Mucosa of stomach (tissue), 1 donor: ENCODE results near the gene HPCAL1.

Experiments
- H3K27me3 ChIP-seq: one replicate; pipeline ENCODE4 v1.7.0; 2013; ENCODE audit warnings: mild to moderate bottlenecking, low read length; ENCODE audit not compliant: control insufficient read depth, insufficient read depth
- H3K36me3 ChIP-seq: one replicate; pipeline ENCODE4 v1.7.0; 2013; ENCODE audit warnings: low read length; ENCODE audit not compliant: control insufficient read depth, insufficient read depth
- H3K4me1 ChIP-seq: one replicate; pipeline ENCODE4 v1.7.0; 2013; ENCODE audit warnings: mild to moderate bottlenecking, low read length; ENCODE audit not compliant: control insufficient read depth, insufficient read depth
- H3K4me3 ChIP-seq: one replicate; pipeline ENCODE4 v1.7.0; 2013; ENCODE audit warnings: low read length
- H3K9ac ChIP-seq: one replicate; pipeline ENCODE4 v1.7.0; 2013; ENCODE audit warnings: mild to moderate bottlenecking, low read length, moderate library complexity
- H3K9me3 ChIP-seq: one replicate; pipeline ENCODE4 v1.7.0; 2013; ENCODE audit warnings: mild to moderate bottlenecking, low read length, moderate library complexity; ENCODE audit not compliant: control insufficient read depth
- donor health status: Pancreatic carcinoma.

The HPCAL1 gene

DNA sequence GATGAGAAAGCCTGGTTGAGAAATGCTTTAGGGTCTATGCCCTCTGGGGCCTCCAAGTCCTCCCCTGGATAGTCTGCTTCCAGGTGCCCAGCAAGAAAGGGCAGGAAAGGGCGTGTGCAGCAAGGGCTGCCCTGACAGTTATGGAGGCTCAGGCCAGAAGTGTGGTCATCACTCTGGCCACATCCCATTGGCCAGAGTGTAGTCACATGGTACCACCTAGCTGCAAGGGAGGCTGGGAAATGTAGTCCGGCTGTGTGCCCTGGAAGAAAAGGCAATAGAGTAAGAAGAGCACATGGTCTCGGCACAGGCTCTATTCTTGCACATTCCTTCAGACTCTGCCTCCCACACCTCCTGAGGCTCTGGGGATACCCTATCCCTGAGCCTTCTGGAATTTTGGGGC lies 109.7 kb downstream of the HPCAL1 start:
- Histone ChIP-seq H3K4me1 (peaks cover 58% of the 10 kb centered on the region), H3K4me3 (no peak overlapping the region)

DNA sequence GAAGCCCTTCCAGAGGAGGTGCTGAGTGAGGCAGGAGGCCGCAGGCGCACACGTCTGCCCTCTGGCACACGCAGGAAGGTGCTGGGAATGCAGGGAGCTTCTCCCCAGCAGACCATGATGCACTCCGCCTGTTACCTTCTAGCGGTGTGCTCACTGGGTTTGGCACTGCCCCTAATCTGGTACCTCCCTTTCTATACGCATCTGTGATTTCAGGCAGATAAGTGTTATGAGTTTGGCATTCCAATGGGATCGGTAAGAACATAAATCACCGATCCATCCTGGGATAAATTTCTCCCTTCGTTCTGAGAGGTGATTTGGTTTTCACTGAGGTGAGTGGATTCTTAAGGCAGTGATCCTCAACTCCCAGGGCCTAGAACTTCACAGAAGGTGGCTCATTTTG lies 110.8 kb downstream of the HPCAL1 start:
- peaks cover 50% of the 10 kb centered on the region for H3K4me1 ChIP-seq
- no peaks in the 10 kb centered on the region for H3K27me3 ChIP-seq
- no peak overlapping the region for H3K4me3 ChIP-seq
- peaks cover 7% of the 10 kb centered on the region for H3K36me3 ChIP-seq
- no peak overlapping the region for H3K9ac ChIP-seq
- no peaks in the 10 kb centered on the region for H3K9me3 ChIP-seq

More for the DNA sequence above, 109.7 kb downstream of the HPCAL1 start:
- no peak overlapping the region for H3K9ac ChIP-seq
- no peaks in the 10 kb centered on the region for H3K9me3 ChIP-seq
- H3K36me3 ChIP-seq: peaks cover 7% of the 10 kb centered on the region
- H3K27me3 ChIP-seq: no peaks in the 10 kb centered on the region

DNA sequence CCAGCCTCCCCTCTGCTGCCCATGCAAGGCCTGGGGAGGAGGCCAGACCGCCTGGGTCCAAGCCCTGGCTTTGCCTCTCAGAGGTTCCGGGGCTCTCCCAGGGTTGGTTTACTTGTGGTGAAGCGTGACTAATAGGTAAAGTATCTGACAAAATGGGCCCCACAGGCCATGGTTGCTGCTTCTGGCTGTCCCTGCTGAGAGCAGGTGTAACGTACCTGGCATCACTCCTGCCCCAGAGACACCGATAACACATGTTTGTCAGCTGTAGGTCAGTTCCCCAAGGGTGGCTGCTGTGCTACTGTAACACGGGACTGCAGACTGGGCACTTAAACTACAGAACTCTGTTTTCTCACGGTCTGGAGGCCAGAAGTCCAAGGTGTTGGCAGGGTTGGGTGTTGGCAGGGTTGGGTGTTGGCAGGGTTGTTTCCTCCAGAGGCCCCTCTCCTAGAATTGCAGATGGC lies 111.3 kb downstream of the HPCAL1 start:
- Histone ChIP-seq H3K9me3 (no peaks in the 10 kb centered on the region), H3K4me3 (no peak overlapping the region), H3K9ac (no peak overlapping the region)

DNA sequence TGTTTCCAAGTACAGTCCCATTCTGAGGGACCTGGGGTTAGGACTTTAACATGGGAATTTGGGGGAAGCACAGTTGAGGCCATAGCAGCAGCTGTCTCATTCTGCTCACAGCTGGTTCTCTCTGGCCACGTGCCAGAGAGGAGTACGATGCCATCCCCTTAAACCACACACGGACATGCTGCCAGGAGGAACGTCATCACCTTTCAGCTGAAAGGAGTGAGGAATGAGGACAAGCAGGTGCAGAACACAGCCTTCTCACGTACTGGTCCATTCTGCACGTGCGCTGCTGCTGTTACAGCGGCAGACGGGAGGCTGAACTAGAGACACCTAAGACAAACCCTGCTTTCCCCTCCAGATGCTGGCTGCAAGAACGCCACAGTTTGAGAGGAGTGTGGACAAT lies 111.9 kb downstream of the HPCAL1 start:
- Histone ChIP-seq H3K36me3 (peaks cover 7% of the 10 kb centered on the region), H3K4me1 (peaks cover 39% of the 10 kb centered on the region), H3K4me3 (no peak overlapping the region), H3K9me3 (no peaks in the 10 kb centered on the region), H3K9ac (no peak overlapping the region), H3K27me3 (no peaks in the 10 kb centered on the region)

More for the DNA sequence above, 111.3 kb downstream of the HPCAL1 start:
- Histone ChIP-seq H3K4me1 (peaks cover 45% of the 10 kb centered on the region), H3K36me3 (peaks cover 7% of the 10 kb centered on the region), H3K27me3 (no peaks in the 10 kb centered on the region)

DNA sequence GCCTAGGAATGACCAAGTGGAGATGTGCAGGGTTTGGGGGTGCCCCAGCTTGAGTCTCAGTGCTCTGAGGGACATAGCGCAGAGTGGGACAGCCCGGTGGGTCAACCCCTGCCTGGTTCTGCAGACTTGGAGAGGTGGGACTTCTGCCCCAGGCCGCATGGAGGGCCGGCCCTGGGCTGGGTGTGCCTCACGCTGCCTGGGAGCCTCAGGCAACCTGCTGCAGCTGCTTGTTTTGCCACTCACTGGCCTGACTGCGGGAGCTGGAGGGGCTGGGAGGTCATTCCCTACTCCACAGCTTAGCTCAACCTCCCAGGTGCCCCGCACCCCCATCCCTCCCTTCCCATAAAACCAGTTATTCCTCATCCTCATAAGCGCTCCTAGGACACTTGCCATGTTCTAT lies 112.3 kb downstream of the HPCAL1 start:
- Histone ChIP-seq H3K27me3 (no peaks in the 10 kb centered on the region), H3K9ac (no peak overlapping the region), H3K4me1 (peaks cover 39% of the 10 kb centered on the region), H3K36me3 (peaks cover 7% of the 10 kb centered on the region), H3K4me3 (no peak overlapping the region), H3K9me3 (no peaks in the 10 kb centered on the region)

DNA sequence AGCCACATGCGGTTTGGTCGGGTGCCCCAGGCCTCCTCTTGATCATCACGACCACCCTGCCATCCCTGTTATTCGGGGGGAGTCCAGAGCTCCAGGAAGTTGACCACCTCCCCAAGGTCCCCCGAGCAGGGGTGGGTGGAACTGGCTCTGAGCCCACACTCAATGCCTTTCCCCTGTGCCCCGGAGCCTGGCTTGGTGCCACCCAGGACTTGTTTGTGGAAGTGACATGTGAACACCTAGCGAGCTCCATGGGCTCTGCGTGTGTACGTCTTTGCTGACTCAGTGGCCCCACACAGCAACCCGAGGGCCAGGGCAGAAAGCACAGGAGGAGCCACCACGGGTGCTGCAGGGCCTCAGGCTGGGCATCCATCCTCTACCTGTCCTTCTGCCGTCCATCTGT lies 112.9 kb downstream of the HPCAL1 start:
- Histone ChIP-seq H3K4me3 (no peak overlapping the region), H3K27me3 (no peaks in the 10 kb centered on the region), H3K9me3 (no peaks in the 10 kb centered on the region), H3K36me3 (peaks cover 7% of the 10 kb centered on the region), H3K9ac (peak overlapping the region; percentile 16), H3K4me1 (peaks cover 39% of the 10 kb centered on the region)

DNA sequence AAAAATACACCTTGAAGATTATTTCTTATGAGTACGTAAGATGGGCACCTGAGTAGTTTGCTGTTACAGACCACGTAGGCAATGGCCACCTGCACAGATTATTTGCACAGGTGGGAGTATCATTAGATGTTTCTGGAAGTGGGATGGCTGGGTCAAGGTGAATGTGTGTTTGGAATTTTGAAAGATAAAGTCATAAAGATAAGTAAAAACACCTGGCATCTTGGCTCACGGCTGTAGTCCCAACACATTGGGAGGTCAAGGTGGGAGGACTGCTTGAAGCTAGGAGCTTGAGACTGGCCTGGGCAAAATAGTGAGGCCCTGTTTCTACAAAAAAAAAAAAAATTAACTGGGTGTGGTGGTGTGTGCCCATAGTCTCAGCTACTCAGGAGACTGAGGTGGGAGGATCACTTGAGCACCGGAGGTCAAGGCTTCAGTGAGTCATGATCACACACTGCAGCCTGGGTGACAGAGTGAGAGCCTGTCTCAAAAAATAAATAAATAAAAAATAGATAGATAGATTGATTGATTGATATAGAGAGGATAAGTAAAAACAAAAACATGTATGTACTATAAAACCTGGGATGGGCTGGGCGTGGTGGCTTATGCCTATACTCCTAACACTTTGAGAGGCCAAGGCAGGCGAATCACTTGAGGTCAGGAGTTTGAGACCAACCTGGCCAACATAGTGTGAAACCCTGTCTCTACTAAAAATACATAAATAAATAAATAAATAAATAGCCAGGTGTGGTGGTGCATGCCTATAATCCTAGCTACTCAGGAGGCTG lies 115.0 kb downstream of the HPCAL1 start:
- Histone ChIP-seq H3K36me3 (peaks cover 6% of the 10 kb centered on the region), H3K4me1 (peaks cover 32% of the 10 kb centered on the region), H3K4me3 (no peak overlapping the region), H3K9me3 (no peaks in the 10 kb centered on the region), H3K9ac (no peak overlapping the region), H3K27me3 (no peaks in the 10 kb centered on the region)

DNA sequence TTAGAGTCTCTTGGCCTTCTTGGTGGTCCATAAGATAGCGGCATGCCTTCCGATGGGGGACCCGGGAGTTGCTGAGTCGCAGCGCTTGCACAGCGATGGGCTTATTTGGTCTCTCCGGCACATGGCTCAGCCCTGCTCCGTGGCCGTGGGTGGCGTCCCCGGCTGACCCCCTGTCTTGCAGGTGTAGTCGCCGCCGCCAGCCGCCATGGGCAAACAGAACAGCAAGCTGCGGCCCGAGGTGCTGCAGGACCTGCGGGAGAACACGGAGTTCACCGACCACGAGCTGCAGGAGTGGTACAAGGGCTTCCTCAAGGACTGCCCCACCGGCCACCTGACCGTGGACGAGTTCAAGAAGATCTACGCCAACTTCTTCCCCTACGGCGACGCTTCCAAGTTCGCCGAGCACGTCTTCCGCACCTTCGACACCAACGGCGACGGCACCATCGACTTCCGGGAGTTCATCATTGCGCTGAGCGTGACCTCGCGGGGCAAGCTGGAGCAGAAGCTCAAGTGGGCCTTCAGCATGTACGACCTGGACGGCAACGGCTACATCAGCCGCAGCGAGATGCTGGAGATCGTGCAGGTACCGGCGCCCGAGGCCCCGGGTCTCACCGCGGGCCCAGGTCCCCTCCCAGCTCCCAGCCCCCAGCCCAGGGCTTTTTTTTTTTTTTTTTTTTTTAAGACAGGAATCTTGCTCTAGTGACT lies 117.0 kb downstream of the HPCAL1 start:
- Histone ChIP-seq H3K4me1 (peaks cover 13% of the 10 kb centered on the region), H3K4me3 (no peak overlapping the region), H3K9me3 (no peaks in the 10 kb centered on the region), H3K27me3 (no peaks in the 10 kb centered on the region), H3K36me3 (peaks cover 8% of the 10 kb centered on the region), H3K9ac (no peak overlapping the region)

DNA sequence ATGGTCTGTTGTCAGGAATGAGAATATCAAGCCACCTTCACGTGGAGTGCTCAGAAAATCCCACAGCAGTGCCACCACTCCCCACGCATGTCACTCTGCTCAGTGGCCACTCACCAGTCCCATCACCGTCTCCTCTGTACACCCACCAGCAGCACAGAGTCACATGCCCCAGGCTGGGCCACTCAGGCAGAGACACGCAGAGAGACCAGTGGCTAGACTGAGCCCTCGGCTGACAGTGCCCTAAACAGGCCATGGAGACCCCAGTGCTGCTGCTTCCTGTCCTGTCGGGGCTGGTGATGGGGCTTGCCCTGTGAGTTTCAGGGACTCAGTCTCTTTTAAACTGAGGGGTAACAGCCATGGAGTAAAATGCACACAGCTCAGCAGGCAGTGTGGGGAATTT lies 119.5 kb downstream of the HPCAL1 start:
- Histone ChIP-seq H3K9ac (no peak overlapping the region), H3K4me3 (no peak overlapping the region), H3K27me3 (no peaks in the 10 kb centered on the region), H3K36me3 (peaks cover 12% of the 10 kb centered on the region), H3K9me3 (no peaks in the 10 kb centered on the region), H3K4me1 (peaks cover 5% of the 10 kb centered on the region)

DNA sequence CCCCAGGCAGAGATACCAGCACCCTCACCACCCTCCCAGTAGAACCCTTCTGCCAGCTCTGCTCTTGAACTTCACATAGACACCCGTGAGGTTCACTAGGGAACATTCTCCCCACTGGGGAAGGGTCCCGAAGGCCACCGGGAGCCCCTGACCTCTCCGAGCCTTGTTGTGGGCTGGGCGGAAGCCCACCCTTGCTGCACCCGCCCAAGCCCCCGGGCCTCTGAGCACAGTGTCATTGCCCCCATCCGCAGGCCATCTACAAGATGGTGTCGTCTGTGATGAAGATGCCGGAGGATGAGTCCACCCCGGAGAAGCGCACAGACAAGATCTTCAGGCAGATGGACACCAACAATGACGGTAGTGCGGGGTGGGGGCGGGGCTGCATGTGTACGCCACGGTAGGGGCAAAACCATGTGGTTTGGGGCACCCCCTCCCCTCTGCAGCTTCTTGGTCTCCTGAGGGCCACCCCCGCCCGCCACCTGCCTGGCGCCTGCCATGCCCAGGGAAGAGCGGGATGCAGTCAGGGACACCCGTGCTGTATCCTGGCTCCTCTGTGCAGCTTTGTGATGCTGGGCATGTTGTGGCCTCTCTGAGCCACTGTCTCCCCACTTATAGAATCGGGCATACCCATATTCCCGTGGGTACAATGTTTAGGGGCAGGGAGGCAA lies 120.2 kb downstream of the HPCAL1 start:
- Histone ChIP-seq H3K4me3 (no peak overlapping the region), H3K27me3 (no peaks in the 10 kb centered on the region), H3K4me1 (no peaks in the 10 kb centered on the region), H3K36me3 (peaks cover 12% of the 10 kb centered on the region), H3K9ac (no peak overlapping the region), H3K9me3 (no peaks in the 10 kb centered on the region)

DNA sequence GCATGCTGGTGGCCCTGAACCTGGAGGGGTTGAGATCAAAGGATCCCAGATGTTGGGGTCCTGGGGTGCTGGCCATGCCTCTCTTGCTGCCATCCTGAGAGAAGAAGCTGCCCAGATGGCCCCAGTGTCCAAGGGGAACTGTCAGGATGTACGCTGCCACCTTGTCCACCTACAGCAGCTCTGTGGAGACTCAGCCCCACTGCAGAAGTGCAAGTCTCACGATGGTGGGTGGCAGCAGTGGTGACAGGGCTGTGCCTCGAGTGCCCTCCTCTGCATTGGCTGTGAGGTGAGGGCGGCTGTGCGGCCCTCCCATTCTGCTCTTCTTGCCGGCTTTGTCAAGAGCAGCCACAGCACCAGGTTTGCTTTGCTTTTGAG lies 120.7 kb downstream of the HPCAL1 start:
- Histone ChIP-seq H3K9ac (no peak overlapping the region), H3K9me3 (no peaks in the 10 kb centered on the region), H3K4me1 (peaks cover 5% of the 10 kb centered on the region), H3K36me3 (peaks cover 12% of the 10 kb centered on the region), H3K4me3 (no peak overlapping the region), H3K27me3 (no peaks in the 10 kb centered on the region)

DNA sequence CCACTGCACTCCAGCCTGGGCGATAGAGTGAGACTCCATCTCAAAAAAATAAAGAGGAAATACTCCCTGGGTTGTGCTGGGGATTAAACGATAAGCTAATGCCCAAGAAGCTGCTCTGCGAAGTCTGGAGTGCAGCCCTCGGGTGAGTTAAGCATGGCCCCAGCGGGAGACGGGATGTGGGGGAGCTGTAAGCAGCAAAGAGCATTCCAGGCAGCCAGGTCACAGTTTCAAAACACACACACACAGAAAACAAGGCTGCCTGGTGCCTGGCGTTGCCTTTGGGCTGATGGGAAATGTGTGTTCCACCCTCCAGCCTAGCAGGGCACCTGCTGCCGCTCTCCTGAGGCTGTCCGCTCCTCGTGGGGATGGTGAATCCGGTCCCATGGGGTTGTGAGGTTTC lies 121.3 kb downstream of the HPCAL1 start:
- no peak overlapping the region for H3K9ac ChIP-seq
- peaks cover 9% of the 10 kb centered on the region for H3K4me1 ChIP-seq
- H3K27me3 ChIP-seq: no peaks in the 10 kb centered on the region
- no peaks in the 10 kb centered on the region for H3K9me3 ChIP-seq
- H3K36me3 ChIP-seq: peaks cover 12% of the 10 kb centered on the region
- H3K4me3 ChIP-seq: no peak overlapping the region
